ENCODE results near the gene CRTC2. TPM values are rescaled to one million over a fixed set of nuclear protein-coding genes. Genes with fewer than 3 reads are reported as not detected.
A peak's percentile ranks its signal among the peaks of the same experiment; 100 is the strongest.

The CRTC2 gene
- total and polyA plus RNA-seq, 4 donors, result 17.7 to 48.7 (median 42.6) TPM

- peak in 1 of 3 donors; percentile 40 for DNase-seq
- H3K27ac ChIP-seq (ENCODE audit: low read depth in 1 of 2, low read length in 1 of 2), result peak overlapping the region; percentile 88 to 94
- H3K4me3 ChIP-seq, result peak overlapping the region; percentile 72
- H3K36me3 ChIP-seq (ENCODE audit: control insufficient read depth in 4 of 4, insufficient read depth in 4 of 4, low read length in 4 of 4), result peaks cover 2 to 26% (median 10%) of the 10 kb centered on the region in 4 donors
- H3K9ac ChIP-seq (ENCODE audit: insufficient read depth in 1 of 2, low read length in 2 of 2), result peak overlapping the region; percentile 80 to 82
- ATAC-seq (ENCODE audit: insufficient read depth, low FRiP score), result no peak
- peaks cover 14 to 44% (median 20%) of the 10 kb centered on the region in 5 donors for H3K4me1 ChIP-seq (ENCODE audit: control insufficient read depth in 5 of 5, insufficient read depth in 5 of 5, low read length in 5 of 5)
- H3K27me3 ChIP-seq (ENCODE audit: control insufficient read depth in 3 of 3, insufficient read depth in 3 of 3, low read length in 2 of 3), result no peaks in the 10 kb centered on the region
- no peaks in the 10 kb centered on the region for H3K9me3 ChIP-seq (ENCODE audit: control insufficient read depth in 4 of 4, insufficient read depth in 3 of 4, low read length in 3 of 4)
- WGBS, 2 donors, result 0% methylated on average over 13 of the region's 13 CpGs
- TF ChIP-seq CTCF (IDR thresholded peaks at IDR 0.05; ENCODE audit: control extremely low read depth, extremely low read depth), result no peak
These were observed 685 bp downstream of the CRTC2 start for GRCh38 chr1:153957744-153958110.

DNA sequence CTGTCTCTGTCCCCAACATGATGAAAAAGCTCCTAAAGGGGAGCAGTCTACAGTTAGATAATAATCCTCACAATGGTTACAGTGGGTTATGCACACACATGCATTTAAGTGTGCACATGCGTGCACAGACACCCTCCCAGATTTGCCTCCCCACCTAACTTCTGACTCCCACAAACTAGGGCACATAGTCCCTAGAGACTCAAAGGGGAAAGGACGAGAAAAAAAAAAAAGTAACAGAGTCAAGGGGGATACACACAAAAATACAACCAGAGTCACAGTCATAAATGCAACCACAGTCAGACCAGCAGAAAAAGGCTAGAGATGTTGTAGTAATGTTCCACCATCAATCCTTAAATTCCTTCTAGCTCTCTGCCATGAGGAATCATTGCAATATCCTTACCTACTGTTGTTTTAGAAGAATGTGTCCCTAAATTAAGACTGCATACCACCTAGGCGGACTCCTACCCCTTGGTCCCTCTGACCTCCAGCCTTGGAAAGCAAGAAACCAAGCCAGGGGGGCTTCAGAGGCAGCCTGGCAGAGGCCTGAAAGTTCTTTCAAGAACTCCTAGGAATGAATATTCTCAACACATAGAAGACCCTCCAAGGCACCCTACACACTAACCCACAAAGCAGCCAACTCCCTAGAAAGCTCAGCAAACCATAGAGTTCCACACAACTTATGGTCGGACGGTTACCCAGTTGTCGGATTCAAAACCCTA is 1.3 kb downstream of the CRTC2 start:
- TF ChIP-seq CTCF (IDR thresholded peaks at IDR 0.05; ENCODE audit: control extremely low read depth, extremely low read depth), result no peak
- Histone ChIP-seq H3K9ac (ENCODE audit: insufficient read depth in 1 of 2, low read length in 2 of 2) (peak overlapping the region; percentile 80 to 82), H3K4me3 (peak overlapping the region; percentile 72), H3K36me3 (ENCODE audit: control insufficient read depth in 4 of 4, insufficient read depth in 4 of 4, low read length in 4 of 4) (peaks cover 4 to 32% (median 16%) of the 10 kb centered on the region in 4 donors), H3K9me3 (ENCODE audit: control insufficient read depth in 4 of 4, insufficient read depth in 3 of 4, low read length in 3 of 4) (no peaks in the 10 kb centered on the region), H3K27me3 (ENCODE audit: control insufficient read depth in 3 of 3, insufficient read depth in 3 of 3, low read length in 2 of 3) (no peaks in the 10 kb centered on the region), H3K27ac (ENCODE audit: low read depth in 1 of 2, low read length in 1 of 2) (peak overlapping the region; percentile 88 to 94), H3K4me1 (ENCODE audit: control insufficient read depth in 5 of 5, insufficient read depth in 5 of 5, low read length in 5 of 5) (peaks cover 11 to 38% (median 15%) of the 10 kb centered on the region in 5 donors)
- DNase-seq, result no peak
- no peak for ATAC-seq (ENCODE audit: insufficient read depth, low FRiP score)
- 32 to 34% methylated on average over 6 of the region's 6 CpGs for WGBS, 2 donors

DNA sequence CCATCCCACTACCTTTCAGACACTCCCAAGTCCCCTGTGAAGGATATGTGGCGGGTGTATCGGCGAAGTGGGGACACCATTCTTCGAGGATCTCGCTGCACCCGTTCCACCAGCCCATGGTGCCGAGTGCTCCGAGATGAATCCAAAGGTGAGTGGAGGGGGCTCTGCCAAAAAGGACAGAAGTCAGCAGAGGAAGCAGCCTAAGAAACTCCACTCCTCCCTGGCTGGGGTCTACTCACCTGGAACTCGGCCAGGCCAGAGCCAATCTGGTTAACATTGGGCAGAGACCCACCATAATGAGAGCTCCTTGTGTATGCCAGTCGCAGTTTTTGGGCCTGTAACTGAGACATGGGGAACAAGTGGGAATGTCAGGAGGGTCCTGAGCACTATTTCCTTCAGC is 3.6 kb downstream of the CRTC2 start:
- peaks cover 9 to 31% (median 11%) of the 10 kb centered on the region in 5 donors for H3K4me1 ChIP-seq (ENCODE audit: control insufficient read depth in 5 of 5, insufficient read depth in 5 of 5, low read length in 5 of 5)
- H3K9ac ChIP-seq (ENCODE audit: insufficient read depth in 1 of 2, low read length in 2 of 2), result no peak overlapping the region
- TF ChIP-seq CTCF (IDR thresholded peaks at IDR 0.05; ENCODE audit: control extremely low read depth, extremely low read depth), result no peak
- H3K27me3 ChIP-seq (ENCODE audit: control insufficient read depth in 3 of 3, insufficient read depth in 3 of 3, low read length in 2 of 3), result no peaks in the 10 kb centered on the region
- H3K9me3 ChIP-seq (ENCODE audit: control insufficient read depth in 4 of 4, insufficient read depth in 3 of 4, low read length in 3 of 4), result no peaks in the 10 kb centered on the region
- no peak for ATAC-seq (ENCODE audit: insufficient read depth, low FRiP score)
- WGBS, 2 donors, result 92 to 94% methylated on average over 10 of the region's 10 CpGs
- peaks cover 14 to 36% (median 28%) of the 10 kb centered on the region in 4 donors for H3K36me3 ChIP-seq (ENCODE audit: control insufficient read depth in 4 of 4, insufficient read depth in 4 of 4, low read length in 4 of 4)
- H3K27ac ChIP-seq (ENCODE audit: low read depth in 1 of 2, low read length in 1 of 2), result no peak overlapping the region
- H3K4me3 ChIP-seq, result no peak overlapping the region
- no peak for DNase-seq

Measured in lung (tissue), 12 donors.